Lung (tissue), 12 donors: Measurements from ENCODE around the gene PCDH9. TPM values are rescaled to one million over a fixed set of nuclear protein-coding genes. Genes with fewer than 3 reads are reported as not detected.

Experiments
- ATAC-seq: fragments of 200-7000 bp; cut with Tn5 transposase; one replicate; pipeline ENCODE4 v1.9.1; 2020; ENCODE audit warnings: moderate number of reproducible peaks; ENCODE audit not compliant: insufficient read depth, low FRiP score
- DNase-seq, 3 donors: peaks; one replicate each; pipeline ENCODE4 v3.0.0-alpha.2; 2013 to 2017
- H3K27ac ChIP-seq, 2 donors: one replicate each; pipeline ENCODE4 v1.5.1; 2013; ENCODE audit warnings: mild to moderate bottlenecking in 2 of 2, moderate library complexity in 2 of 2, control low read depth in 1 of 2, inconsistent platforms in 1 of 2, low read depth in 1 of 2, low read length in 1 of 2
- H3K27me3 ChIP-seq, 3 donors: one replicate each; pipeline ENCODE4 v1.5.1; 2013; ENCODE audit warnings: low read length in 2 of 3; ENCODE audit not compliant: control insufficient read depth in 3 of 3, insufficient read depth in 3 of 3
- H3K36me3 ChIP-seq, 4 donors: one replicate each; pipeline ENCODE4 v1.5.1; 2013; ENCODE audit warnings: low read length in 4 of 4, mild to moderate bottlenecking in 1 of 4, moderate library complexity in 1 of 4; ENCODE audit not compliant: control insufficient read depth in 4 of 4, insufficient read depth in 4 of 4
- H3K4me1 ChIP-seq, 5 donors: one replicate each; pipeline ENCODE4 v1.5.1; 2013; ENCODE audit warnings: low read length in 5 of 5, mild to moderate bottlenecking in 2 of 5, moderate library complexity in 1 of 5; ENCODE audit not compliant: control insufficient read depth in 5 of 5, insufficient read depth in 5 of 5
- H3K4me3 ChIP-seq: one replicate; pipeline ENCODE4 v1.5.1; 2013; ENCODE audit warnings: mild to moderate bottlenecking, control low read depth, moderate library complexity
- H3K9ac ChIP-seq, 2 donors: one replicate each; pipeline ENCODE4 v1.5.1; 2013; ENCODE audit warnings: low read length in 2 of 2, control low read depth in 1 of 2; ENCODE audit not compliant: insufficient read depth in 1 of 2
- H3K9me3 ChIP-seq, 4 donors: one replicate each; pipeline ENCODE4 v1.5.1; 2013; ENCODE audit warnings: low read length in 3 of 4, mild to moderate bottlenecking in 1 of 4, moderate library complexity in 1 of 4; ENCODE audit not compliant: control insufficient read depth in 4 of 4, insufficient read depth in 3 of 4
- CTCF ChIP-seq: IDR thresholded peaks from 2 replicates; pipeline ENCODE4 v1.5.1; 2012; ENCODE audit warnings: mild to moderate bottlenecking; ENCODE audit errors: control extremely low read depth, extremely low read depth
- WGBS, 2 donors: extraction: QIAGEN DNeasy Blood & Tissue Kit; methylation state at CpG; one replicate each; pipeline ENCODE4 v1.1.7; 2013; 5-methylcytosine and 5-hydroxymethylcytosine counted together
- polyA plus RNA-seq, 2 donors: library from polyadenylated mRNA; stranded (reverse); fragments of 200-250 nt; gene quantifications; one replicate each; pipeline ENCODE4 v1.2.1, GENCODE V29; 2013
- total RNA-seq, 2 donors: library from RNA; depleted of rRNA in 1 of 2; stranded (reverse); fragments of >200 nt in 1 of 2; gene quantifications; one replicate each; pipeline ENCODE4 v1.2.1, GENCODE V29; 2014 to 2021
- donor health status: control.
- donor health status: control.
- donor health status: Bipolar disorder and iron deficiency.
- donor health status: healthy.
- donor health status: DM: yes; HTN: yes; CAD: no.

Gene PCDH9
- total and polyA plus RNA-seq, 4 donors, result 0.68 to 22.2 (median 4.1) TPM

- 80 to 81% methylated on average over 1 of the region's 1 CpG for WGBS, 2 donors
- no peak for DNase-seq
- Histone ChIP-seq H3K36me3 (no peaks in the 10 kb centered on the region), H3K4me3 (no peak overlapping the region), H3K27me3 (no peaks in the 10 kb centered on the region), H3K4me1 (no peaks in the 10 kb centered on the region), H3K9me3 (no peaks in the 10 kb centered on the region), H3K9ac (no peak overlapping the region), H3K27ac (no peak overlapping the region)
- TF ChIP-seq CTCF, result no peak
- ATAC-seq, result no peak
These were observed 786.2 kb downstream of the PCDH9 start for GRCh38 chr13:66443926-66444325.

GRCh38 chr13:66440938-66441337 lies 789.2 kb downstream of the PCDH9 start:
- Histone ChIP-seq H3K9me3 (no peaks in the 10 kb centered on the region), H3K4me3 (no peak overlapping the region), H3K9ac (no peak overlapping the region), H3K27ac (no peak overlapping the region), H3K4me1 (no peaks in the 10 kb centered on the region), H3K27me3 (no peaks in the 10 kb centered on the region), H3K36me3 (no peaks in the 10 kb centered on the region)
- DNase-seq (no peak), ATAC-seq (no peak)
- WGBS, 2 donors, result 92 to 93% methylated on average over 3 of the region's 3 CpGs
- TF ChIP-seq CTCF, result no peak

- no peaks in the 10 kb centered on the region for H3K4me1 ChIP-seq
These were observed 799.4 kb downstream of the PCDH9 start for GRCh38 chr13:66430728-66431127.

More at GRCh38 chr13:66430728-66431127, 799.4 kb downstream of the PCDH9 start:
- Histone ChIP-seq H3K27me3 (no peaks in the 10 kb centered on the region), H3K9ac (no peak overlapping the region), H3K27ac (no peak overlapping the region), H3K36me3 (no peaks in the 10 kb centered on the region), H3K9me3 (no peaks in the 10 kb centered on the region), H3K4me3 (no peak overlapping the region)
- DNase-seq (no peak), ATAC-seq (no peak)
- TF ChIP-seq CTCF, result no peak
